Endothelial cell of umbilical vein (primary cell): ENCODE results near the gene CTSD. TPM values are rescaled to one million over a fixed set of nuclear protein-coding genes. Genes with fewer than 3 reads are reported as not detected.

Experiments
- BruUV-seq: library from RNA; stranded (reverse); fragments of 400-500 nt; replicated peaks from 2 replicates; lab custom pipeline; 2021; lab: Mats Ljungman, UMichigan
- CTCF ChIA-PET: fragments of 300-600, 350-600 bp; sonication (Branson Sonifier 250); formaldehyde crosslinking; loops from one replicate; lab custom pipeline; 2021; ENCODE audit warnings: antibody characterized with exemption, inconsistent platforms; lab: Charles Lee
- POLR2A ChIA-PET: fragments of 300-600, 350-600 bp; sonication (Branson Sonifier 250); formaldehyde crosslinking; loops from one replicate; lab custom pipeline; 2021; ENCODE audit warnings: antibody characterized with exemption, inconsistent platforms; lab: Charles Lee
- DNase-seq: peaks from one replicate; pipeline ENCODE4 v3.0.0-alpha.2; 2011; ENCODE audit warnings: low read depth, low spot score
- FAIRE-seq: peaks from 2 replicates; lab custom pipeline; 2011; peaks lifted over from hg19 to GRCh38; lab: Jason Lieb, UNC
- H2AFZ ChIP-seq: 2 replicates; pipeline ENCODE4 v1.6.0; 2012; ENCODE audit warnings: low read depth, low read length, control low read depth, inconsistent platforms
- H3K27ac ChIP-seq: 2 replicates; pipeline ENCODE4 v1.5.1; 2011; ENCODE audit warnings: low read depth, mild to moderate bottlenecking, control low read depth, low read length, moderate library complexity; ENCODE audit not compliant: insufficient read depth
- H3K27me3 ChIP-seq, 2 experiments: 2 replicates each; pipeline versions ENCODE4 v1.6.0 to v1.6.1; 2011; ENCODE audit warnings: low read length in 2 of 2, mixed read lengths in 1 of 2; ENCODE audit not compliant: control insufficient read depth in 2 of 2, insufficient read depth in 2 of 2
- H3K36me3 ChIP-seq, 2 experiments: 2 replicates in 1 of 2; 3 replicates in 1 of 2; pipeline ENCODE4 v1.5.1; 2011; ENCODE audit warnings: low read length in 2 of 2, mild to moderate bottlenecking in 1 of 2, moderate library complexity in 1 of 2; ENCODE audit not compliant: control insufficient read depth in 2 of 2, insufficient read depth in 2 of 2; ENCODE audit errors: extremely low read depth in 1 of 2
- H3K4me1 ChIP-seq: 3 replicates; pipeline ENCODE4 v1.5.1; 2011; ENCODE audit warnings: mild to moderate bottlenecking, low read length; ENCODE audit not compliant: control insufficient read depth, insufficient read depth; ENCODE audit errors: extremely low read depth
- H3K4me2 ChIP-seq: 2 replicates; pipeline ENCODE4 v1.6.1; 2011; ENCODE audit warnings: low read length, control low read depth, mixed read lengths; ENCODE audit not compliant: insufficient read depth
- H3K4me3 ChIP-seq, 3 experiments: fragments of 200-600 bp in 1 of 3; sonication (generic), shearing (Covaris generic) in 1 of 3; replicated peaks in 1 of 3; 2 replicates each; pipeline ENCODE4 v1.5.1; 2011 to 2016; ENCODE audit warnings: control low read depth in 3 of 3, low read length in 3 of 3, mild to moderate bottlenecking in 2 of 3, inconsistent platforms in 1 of 3, low read depth in 1 of 3, moderate library complexity in 1 of 3; ENCODE audit not compliant: insufficient read depth in 1 of 3
- H3K79me2 ChIP-seq: 2 replicates; pipeline ENCODE4 v1.6.0; 2012; ENCODE audit warnings: low read length, inconsistent platforms; ENCODE audit not compliant: control insufficient read depth, insufficient read depth
- H3K9ac ChIP-seq: replicated peaks from 2 replicates; pipeline ENCODE3; 2011; ENCODE audit warnings: low read length, control low read depth; ENCODE audit not compliant: insufficient read depth; ENCODE audit errors: extremely low read depth
- H3K9me1 ChIP-seq: replicated peaks from 3 replicates; pipeline ENCODE4 v1.6.0; 2011; ENCODE audit warnings: mild to moderate bottlenecking, low read length; ENCODE audit not compliant: control insufficient read depth, insufficient read depth; ENCODE audit errors: extremely low read depth
- H3K9me3 ChIP-seq: replicated peaks from 2 replicates; pipeline ENCODE4 v1.5.1; 2012; ENCODE audit warnings: low read length, inconsistent platforms; ENCODE audit not compliant: control insufficient read depth, insufficient read depth
- H4K20me1 ChIP-seq: replicated peaks from 2 replicates; pipeline ENCODE3; 2011; ENCODE audit warnings: mild to moderate bottlenecking, low read length; ENCODE audit not compliant: control insufficient read depth, insufficient read depth; ENCODE audit errors: extremely low read depth
- EZH2 ChIP-seq: IDR thresholded peaks from 2 replicates; pipeline ENCODE4 v1.6.1; 2012; ENCODE audit warnings: borderline replicate concordance, low read depth, mild to moderate bottlenecking, moderate library complexity, low read length, inconsistent platforms; ENCODE audit not compliant: severe bottlenecking
- FOS ChIP-seq: IDR thresholded peaks from 2 replicates; pipeline ENCODE4 v1.6.1; 2011; ENCODE audit warnings: mild to moderate bottlenecking, low read length, moderate library complexity, borderline replicate concordance; ENCODE audit not compliant: insufficient read depth
- GATA2 ChIP-seq: IDR thresholded peaks from 2 replicates; pipeline ENCODE4 v1.7.0; 2011; ENCODE audit warnings: low read depth, mild to moderate bottlenecking, moderate library complexity, mixed read lengths, low read length; ENCODE audit not compliant: insufficient read length, insufficient read depth
- JUN ChIP-seq: IDR thresholded peaks from 2 replicates; pipeline ENCODE4 v1.6.1; 2011; ENCODE audit warnings: borderline replicate concordance, low read depth; ENCODE audit not compliant: insufficient read length, insufficient read depth
- MYC ChIP-seq: IDR thresholded peaks from one replicate; pipeline ENCODE4 v1.6.1; 2011; ENCODE audit warnings: mild to moderate bottlenecking, low read depth, low read length
- POLR2A ChIP-seq: IDR thresholded peaks from 2 replicates; pipeline ENCODE4 v1.6.1; 2012; ENCODE audit warnings: low read depth, mild to moderate bottlenecking, control low read depth, low read length
- POLR2AphosphoS5 ChIP-seq: IDR thresholded peaks from 2 replicates; pipeline ENCODE4 v1.6.1; 2012; ENCODE audit warnings: low read depth, mild to moderate bottlenecking, control low read depth, low read length, moderate library complexity; ENCODE audit not compliant: insufficient read depth
- dilution Hi-C: fragments of 300-500 bp; cut with MboI; formaldehyde crosslinking; loops from one replicate; pipeline ENCODE4 v1.15.0; 2019; ENCODE audit warnings: low sequenced_read_pairs; ENCODE audit not compliant: extremely low pct_ligation_motif_present
- intact Hi-C: fragments of 100-400 bp; cut with micrococcal nuclease; formaldehyde crosslinking; loops from one replicate; pipeline ENCODE4 v1.10.0; 2022
- polyA plus RNA-seq, 4 experiments: library from polyadenylated mRNA; depleted of rRNA in 3 of 4; stranded (reverse) in 3 of 4; unstranded in 1 of 4; fragments of >200 nt; gene quantifications; 2 replicates each; pipeline versions ENCODE4 v1.2.1 to v1.2.3, GENCODE V29; 2011 to 2012; ENCODE audit warnings: missing spikeins in 1 of 4
- total RNA-seq: library from RNA; stranded (reverse); gene quantifications from 2 replicates; pipeline ENCODE4 v1.2.3, GENCODE V29; 2021
- TF ChIP-seq, protein P1 (sequence below): IDR thresholded peaks from 2 replicates; pipeline ENCODE4 v1.6.1; 2011; ENCODE audit not compliant: insufficient read depth, insufficient read length
- TF ChIP-seq, protein P2 (sequence below), 2 donors: IDR thresholded peaks; 1 replicate in 1 of 2; 2 replicates in 1 of 2; pipeline ENCODE4 v1.5.1; 2011; ENCODE audit warnings: low read length in 2 of 2, mild to moderate bottlenecking in 2 of 2, moderate library complexity in 2 of 2, control low read depth in 1 of 2, inconsistent platforms in 1 of 2, low read depth in 1 of 2; ENCODE audit not compliant: insufficient read depth in 1 of 2; ENCODE audit errors: extremely low read depth in 1 of 2

The CTSD gene
- total and polyA plus RNA-seq, 2 donors (not counting 3 experiments of a cell fraction or from before 2014, with no cell fraction given), result 215 to 248 TPM

DNA sequence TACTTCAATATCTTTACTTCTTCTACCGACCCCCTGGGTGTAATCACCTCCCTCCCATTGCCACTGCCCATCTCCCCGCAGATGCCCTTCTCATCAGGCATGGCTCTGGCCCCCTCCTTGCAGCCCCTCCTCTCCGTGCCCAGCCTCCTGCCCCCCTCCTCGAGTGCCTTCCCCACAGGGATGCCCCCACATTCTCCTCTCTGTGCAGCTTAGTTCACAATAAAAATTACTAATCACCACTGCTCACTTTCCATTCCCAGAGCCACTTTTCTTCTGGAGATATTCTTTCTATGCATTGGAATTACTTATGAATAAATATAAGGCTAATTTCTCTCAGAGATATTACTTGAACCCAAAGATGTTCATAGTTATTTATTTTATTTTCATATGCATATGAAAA lies 35.4 kb downstream of the CTSD start:
- no TSS peak for BruUV-seq
- ChIA-PET CTCF (interaction anchor here (0.5 kb wide), 1 partner anchor 36 kb away, joined by 4 read pairs; no protein-coding TSS in a partner anchor), POLR2A (no interaction called here)
- no peak for TF ChIP-seq JUN
- TF ChIP-seq, protein P1, sequence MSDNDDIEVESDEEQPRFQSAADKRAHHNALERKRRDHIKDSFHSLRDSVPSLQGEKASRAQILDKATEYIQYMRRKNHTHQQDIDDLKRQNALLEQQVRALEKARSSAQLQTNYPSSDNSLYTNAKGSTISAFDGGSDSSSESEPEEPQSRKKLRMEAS, result no peak
- no peak for TF ChIP-seq POLR2A
- no peak for TF ChIP-seq FOS
- no peak for TF ChIP-seq EZH2
- TF ChIP-seq, protein P2, sequence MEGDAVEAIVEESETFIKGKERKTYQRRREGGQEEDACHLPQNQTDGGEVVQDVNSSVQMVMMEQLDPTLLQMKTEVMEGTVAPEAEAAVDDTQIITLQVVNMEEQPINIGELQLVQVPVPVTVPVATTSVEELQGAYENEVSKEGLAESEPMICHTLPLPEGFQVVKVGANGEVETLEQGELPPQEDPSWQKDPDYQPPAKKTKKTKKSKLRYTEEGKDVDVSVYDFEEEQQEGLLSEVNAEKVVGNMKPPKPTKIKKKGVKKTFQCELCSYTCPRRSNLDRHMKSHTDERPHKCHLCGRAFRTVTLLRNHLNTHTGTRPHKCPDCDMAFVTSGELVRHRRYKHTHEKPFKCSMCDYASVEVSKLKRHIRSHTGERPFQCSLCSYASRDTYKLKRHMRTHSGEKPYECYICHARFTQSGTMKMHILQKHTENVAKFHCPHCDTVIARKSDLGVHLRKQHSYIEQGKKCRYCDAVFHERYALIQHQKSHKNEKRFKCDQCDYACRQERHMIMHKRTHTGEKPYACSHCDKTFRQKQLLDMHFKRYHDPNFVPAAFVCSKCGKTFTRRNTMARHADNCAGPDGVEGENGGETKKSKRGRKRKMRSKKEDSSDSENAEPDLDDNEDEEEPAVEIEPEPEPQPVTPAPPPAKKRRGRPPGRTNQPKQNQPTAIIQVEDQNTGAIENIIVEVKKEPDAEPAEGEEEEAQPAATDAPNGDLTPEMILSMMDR (IDR thresholded peaks at IDR 0.05; ENCODE audit: extremely low read depth in 1 of 2, insufficient read depth in 1 of 2, low read depth in 1 of 2, low read length in 2 of 2), result no peak
- no peak for TF ChIP-seq MYC
- TF ChIP-seq GATA2, result no peak
- TF ChIP-seq POLR2AphosphoS5, result no peak
- Histone ChIP-seq H3K27ac (no peak overlapping the region), H4K20me1 (no peaks in the 10 kb centered on the region), H2AFZ (no peak overlapping the region), H3K4me1 (no peaks in the 10 kb centered on the region), H3K36me3 (no peaks in the 10 kb centered on the region), H3K79me2 (no peaks in the 10 kb centered on the region), H3K4me3 (no peak overlapping the region), H3K27me3 (no peaks in the 10 kb centered on the region), H3K9ac (no peak overlapping the region), H3K9me1 (no peaks in the 10 kb centered on the region), H3K4me2 (no peak overlapping the region), H3K9me3 (no peaks in the 10 kb centered on the region)
- intact Hi-C loops (no loop called here), dilution Hi-C loops (no loop called here)
- DNase-seq, result no peak
- no peak for FAIRE-seq
